Stomach (tissue), 4 donors: Measurements from ENCODE around the gene CDH23.

Experiments
- EP300 ChIP-seq: sonication (generic); formaldehyde crosslinking; IDR thresholded peaks from one replicate; pipeline ENCODE4 v1.6.1; 2017; ENCODE audit warnings: antibody characterized with exemption
- TF ChIP-seq, protein P1 (sequence below), 7 experiments: fragments of 450-650 bp in 4 of 7; fragments of 200-600 bp in 3 of 7; sonication (generic) in 3 of 7; IDR thresholded peaks; one replicate each; pipeline ENCODE4 v1.5.1; 2016 to 2019; ENCODE audit warnings: antibody characterized with exemption in 7 of 7, control low read depth in 2 of 7, mild to moderate bottlenecking in 1 of 7

GRCh38 chr10:71644307-71645180, 247.8 kb downstream of the CDH23 start:
- TF ChIP-seq, protein P1, sequence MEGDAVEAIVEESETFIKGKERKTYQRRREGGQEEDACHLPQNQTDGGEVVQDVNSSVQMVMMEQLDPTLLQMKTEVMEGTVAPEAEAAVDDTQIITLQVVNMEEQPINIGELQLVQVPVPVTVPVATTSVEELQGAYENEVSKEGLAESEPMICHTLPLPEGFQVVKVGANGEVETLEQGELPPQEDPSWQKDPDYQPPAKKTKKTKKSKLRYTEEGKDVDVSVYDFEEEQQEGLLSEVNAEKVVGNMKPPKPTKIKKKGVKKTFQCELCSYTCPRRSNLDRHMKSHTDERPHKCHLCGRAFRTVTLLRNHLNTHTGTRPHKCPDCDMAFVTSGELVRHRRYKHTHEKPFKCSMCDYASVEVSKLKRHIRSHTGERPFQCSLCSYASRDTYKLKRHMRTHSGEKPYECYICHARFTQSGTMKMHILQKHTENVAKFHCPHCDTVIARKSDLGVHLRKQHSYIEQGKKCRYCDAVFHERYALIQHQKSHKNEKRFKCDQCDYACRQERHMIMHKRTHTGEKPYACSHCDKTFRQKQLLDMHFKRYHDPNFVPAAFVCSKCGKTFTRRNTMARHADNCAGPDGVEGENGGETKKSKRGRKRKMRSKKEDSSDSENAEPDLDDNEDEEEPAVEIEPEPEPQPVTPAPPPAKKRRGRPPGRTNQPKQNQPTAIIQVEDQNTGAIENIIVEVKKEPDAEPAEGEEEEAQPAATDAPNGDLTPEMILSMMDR (IDR thresholded peaks at IDR 0.05): no peak
- no peak for TF ChIP-seq EP300
